GM18508 (cell line): Measurements from ENCODE around the gene FIS1.
"Not testable (repeated sequence)": the region's sequence is repeated elsewhere in the genome, so short reads cannot be mapped to it uniquely, and the experiment has no call there.

Experiments used
- ATAC-seq: cut with Tn5 transposase; IDR thresholded peaks from one replicate; pipeline ENCODE4 v1.9.1; 2021; ENCODE audit warnings: moderate number of reproducible peaks; ENCODE audit not compliant: insufficient read depth, unreplicated experiment

FIS1 gene

GRCh38 chr7:101264102-101264706, 19.3 kb upstream of the FIS1 start:
- ATAC-seq, result not testable (repeated sequence)

DNA sequence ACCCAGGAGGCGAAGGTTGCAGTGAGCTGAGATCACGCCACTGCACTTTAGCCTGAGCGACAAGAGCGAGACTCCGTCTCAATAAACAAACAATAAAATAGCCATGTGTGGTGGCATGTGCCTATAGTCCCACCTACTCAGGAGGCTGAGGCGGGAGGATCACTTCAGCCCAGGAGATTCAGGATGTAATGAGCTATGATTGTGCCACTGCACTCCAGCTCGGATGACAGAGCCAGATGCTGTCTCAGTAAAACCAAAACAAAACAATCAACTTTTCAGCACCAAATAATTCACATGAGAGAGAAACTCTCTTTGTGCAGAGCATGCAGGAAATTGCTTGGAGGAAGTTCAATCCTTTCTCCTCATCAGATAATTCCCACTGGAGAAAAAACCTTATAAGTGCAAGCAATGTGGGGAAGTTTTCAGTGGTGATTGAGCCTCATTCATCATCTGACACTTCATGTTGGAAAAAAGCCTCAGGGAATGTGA, 13.4 kb upstream of the FIS1 start:
- no peak for ATAC-seq

DNA sequence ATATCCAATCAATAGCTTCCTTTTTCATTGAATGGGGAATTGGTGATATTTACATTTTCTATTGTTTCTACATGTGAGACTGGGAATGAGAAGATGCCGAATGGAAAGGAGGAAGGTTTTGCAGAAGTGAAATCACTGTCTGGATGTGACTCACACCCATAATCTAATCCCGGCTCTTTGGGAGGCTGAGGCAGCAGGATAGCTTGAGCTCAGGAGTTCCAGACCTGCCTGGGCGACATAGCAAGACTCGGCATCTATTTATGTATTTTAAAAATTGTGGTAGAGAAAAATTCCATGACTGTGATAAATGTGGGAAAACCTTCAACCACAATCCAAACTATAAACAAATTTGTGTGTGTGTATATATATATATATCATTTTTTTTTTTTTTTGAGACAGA, 10.9 kb upstream of the FIS1 start:
- ATAC-seq, result no peak

GRCh38 chr7:101253199-101253598, 8.3 kb upstream of the FIS1 start:
- not testable (repeated sequence) for ATAC-seq

DNA sequence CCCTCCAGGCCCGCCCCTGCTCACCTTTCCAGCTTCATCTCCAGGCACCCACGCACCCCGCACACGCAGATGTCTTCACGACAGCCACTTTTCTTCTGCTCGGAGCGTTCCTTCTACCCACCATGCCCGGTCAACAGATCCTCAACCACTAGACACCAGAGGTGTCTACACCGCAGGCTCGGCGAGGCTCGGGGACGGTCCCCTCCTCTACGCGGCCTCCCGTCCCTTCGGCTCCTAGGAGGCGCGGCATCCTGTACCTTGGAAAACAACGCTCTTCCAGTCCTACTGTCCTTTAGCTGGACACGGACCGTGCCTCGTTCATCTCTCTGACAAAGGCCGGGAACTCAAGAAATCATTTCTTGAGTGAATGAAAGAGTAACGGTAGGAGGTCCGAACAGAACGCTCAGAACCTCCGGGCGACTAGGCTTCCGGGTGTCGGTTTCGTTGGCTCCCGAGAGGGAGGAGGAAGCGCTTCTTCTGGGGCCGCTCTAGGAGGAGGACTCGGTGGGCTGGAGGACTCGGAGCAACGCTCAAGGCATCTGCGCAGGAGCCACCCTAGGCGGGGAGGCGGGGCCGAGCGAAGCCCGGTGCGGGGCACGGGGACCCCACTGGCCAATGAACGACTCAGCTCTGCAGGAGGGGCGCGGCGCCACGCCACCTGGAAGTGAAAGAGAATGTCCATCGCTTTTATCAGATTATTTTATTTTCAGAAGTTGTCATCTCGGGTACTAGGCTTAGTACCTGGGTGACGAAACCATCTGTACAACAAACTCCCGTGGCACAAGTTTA, 7.2 kb upstream of the FIS1 start:
- ATAC-seq, result peak; percentile 78

GRCh38 chr7:101250324-101250723, 5.4 kb upstream of the FIS1 start:
- no peak for ATAC-seq

DNA sequence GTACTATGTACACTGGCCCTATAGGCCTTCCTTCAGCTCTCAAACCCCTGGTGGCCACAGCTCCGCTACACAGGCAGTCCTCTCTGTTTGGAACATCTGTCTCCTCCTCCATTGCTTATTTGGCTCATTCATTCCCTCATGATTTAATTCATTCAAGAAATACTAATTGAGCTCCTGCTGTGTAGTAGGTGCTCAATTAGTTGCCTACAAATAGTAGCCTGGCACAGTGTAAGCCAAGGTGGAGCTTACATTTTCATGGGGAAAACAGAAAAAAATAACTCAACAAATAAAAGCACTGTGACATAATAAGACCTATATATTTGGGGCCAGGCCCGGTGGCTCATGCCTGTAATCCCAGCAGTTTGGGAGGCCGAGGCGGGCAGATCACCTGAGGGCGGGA, 3.4 kb upstream of the FIS1 start:
- no peak for ATAC-seq

GRCh38 chr7:101245147-101245668, 327 bp upstream of the FIS1 start:
- ATAC-seq, result no peak

DNA sequence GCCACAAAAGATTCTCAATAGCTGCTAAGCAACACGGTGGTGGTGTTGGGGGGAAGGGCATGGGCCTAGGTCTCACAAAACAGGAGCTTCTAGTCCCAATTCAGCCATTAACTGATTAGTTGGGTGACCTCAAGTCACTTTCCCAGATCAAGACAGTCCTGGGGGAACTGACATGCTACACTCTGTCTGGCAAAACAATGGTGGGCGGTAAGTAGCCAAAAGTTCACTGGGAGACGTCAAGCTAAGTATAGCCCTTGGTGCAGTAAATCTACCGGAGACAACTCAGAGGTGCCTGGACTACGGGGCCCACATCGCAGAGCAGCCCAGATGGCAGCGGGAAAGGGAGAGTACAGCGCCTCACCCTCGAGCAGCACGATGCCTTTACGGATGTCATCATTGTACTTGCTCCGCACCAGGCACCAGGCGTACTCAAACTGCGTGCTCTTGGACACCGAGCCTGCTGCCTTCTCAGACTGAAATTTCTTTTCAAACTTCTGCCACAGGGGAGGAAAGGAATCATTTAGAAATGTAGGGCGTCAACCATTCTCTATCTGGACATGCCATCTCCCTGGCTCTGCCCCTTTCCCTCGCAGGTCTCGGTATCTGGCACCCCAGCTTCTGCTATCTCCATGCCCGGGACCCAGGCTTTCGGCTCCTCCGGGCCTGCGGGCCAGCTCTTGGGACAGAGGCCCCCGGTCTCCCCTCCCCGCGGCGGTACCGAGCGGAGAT, 1.1 kb downstream of the FIS1 start:
- ATAC-seq, result no peak

DNA sequence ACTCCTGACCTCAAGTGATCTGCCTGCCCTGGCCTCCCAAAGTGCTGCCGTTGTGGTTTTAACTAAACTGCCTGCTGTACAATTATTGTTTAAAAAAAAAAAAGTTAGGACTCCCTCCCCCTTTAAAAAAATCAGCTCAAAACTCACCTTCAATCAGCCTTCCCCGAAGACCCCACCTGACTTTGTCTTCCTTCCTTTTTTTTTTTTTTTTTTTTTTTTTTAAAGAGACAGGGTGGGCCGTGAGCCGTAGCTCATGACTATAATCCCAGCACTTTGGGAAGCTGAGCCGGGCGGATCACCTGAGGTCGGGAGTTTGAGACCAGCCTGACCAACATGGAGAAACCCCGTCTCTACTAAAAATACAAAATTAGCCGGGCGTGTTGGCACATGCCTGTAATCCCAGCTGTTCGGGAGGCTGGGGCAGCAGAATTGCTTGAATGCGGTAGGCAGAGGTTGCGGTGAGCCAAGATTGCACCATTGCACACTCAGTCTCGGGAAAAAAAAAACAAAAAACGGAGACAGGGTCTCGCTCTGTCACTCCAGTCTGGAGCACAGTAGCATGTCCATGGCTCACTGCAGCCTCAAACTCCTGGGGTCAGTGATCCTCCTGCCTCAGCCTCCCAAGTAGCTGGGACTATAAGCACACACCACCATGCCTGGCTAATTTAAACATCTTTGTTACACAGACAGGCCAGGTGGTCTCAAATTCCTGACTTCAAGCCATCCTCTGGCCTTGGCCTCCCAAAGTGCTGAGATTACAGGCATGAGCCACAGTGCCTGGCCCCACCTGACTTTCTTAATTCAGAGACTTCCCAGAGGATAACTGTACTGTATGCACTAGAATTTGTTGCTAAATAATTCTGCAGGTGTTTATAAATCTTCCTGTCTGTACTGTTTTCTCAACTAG, 3.2 kb downstream of the FIS1 start:
- ATAC-seq, result no peak

DNA sequence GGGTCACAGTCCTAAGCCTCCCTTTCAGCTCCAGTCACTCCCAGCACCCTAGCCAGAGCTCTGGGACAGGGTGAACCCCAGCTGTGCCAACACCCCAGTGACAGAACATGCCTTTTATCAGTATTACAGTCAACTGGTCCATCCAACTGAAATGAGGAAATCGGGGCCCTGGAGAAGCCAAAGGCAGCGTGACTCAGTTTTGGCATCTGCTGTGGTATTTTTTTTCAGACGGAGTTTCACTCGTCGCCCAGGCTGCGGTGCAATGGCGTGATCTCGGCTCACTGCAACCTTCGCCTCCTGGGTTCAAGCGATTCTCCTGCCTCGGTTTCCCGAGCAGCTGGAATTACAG, 3.9 kb downstream of the FIS1 start:
- no peak for ATAC-seq

GRCh38 chr7:101240226-101241014, 4.5 kb downstream of the FIS1 start:
- ATAC-seq, result no peak

DNA sequence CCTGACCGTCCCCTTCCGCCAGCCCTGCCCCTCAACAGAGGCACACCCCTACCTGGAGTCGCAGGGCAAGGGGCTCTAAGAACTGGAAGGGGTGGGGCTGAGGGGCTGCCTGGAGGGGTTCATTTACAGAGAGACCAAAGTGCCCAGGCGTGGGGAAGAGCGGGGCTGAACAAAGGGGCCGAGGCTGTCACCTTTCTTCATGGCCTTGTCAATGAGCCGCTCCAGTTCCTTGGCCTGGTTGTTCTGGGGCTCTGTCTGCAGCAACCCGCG, 5.0 kb downstream of the FIS1 start:
- no peak for ATAC-seq

- ATAC-seq, result no peak
These were observed 5.5 kb downstream of the FIS1 start for GRCh38 chr7:101239191-101239950.

GRCh38 chr7:101238226-101239182, 6.4 kb downstream of the FIS1 start:
- no peak for ATAC-seq

- no peak for ATAC-seq
These were observed 7.4 kb downstream of the FIS1 start, which contains the start of gene CLDN15 for GRCh38 chr7:101237206-101238067. Gene CLDN15 (minus strand): TSS chr7:101237802. CDS start chr7:101237581, 221 bp downstream.
